ENCODE measurements around the gene NEDD4L. TPM values are rescaled to one million over a fixed set of nuclear protein-coding genes. Genes with fewer than 3 reads are reported as not detected.

The NEDD4L gene
- total RNA-seq, 1 donor from 2014 or later = 93.9 TPM

DNA sequence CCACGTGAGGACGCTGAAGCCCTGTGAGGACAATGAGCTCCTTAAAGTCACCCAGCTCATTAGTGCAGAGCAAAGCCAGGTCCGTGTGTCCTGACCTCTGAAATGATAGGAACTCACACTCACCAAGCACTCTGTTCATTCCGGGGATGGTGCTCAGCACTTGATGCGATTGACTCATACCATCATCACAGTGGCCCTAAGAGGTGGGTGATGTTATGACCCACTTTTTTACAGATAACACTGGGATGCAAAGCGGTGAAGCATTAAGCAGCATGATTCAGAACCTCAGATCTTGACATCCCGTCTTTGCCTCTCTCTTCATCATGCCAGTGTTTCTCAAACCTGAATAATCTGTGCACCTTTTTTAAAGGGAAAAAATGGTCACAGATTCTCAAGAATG, 350.0 kb downstream of the NEDD4L start:
- Histone ChIP-seq H3K9ac (ENCODE audit: low read length) (no peak overlapping the region), H4K20me1 (ENCODE audit: insufficient read depth, low read length) (peaks cover 5% of the 10 kb centered on the region), H3K4me1 (ENCODE audit: insufficient read depth, low read length) (peaks cover 17% of the 10 kb centered on the region), H3K27me3 (ENCODE audit: insufficient read depth, low read length) (no peaks in the 10 kb centered on the region), H3K4me3 (ENCODE audit: insufficient read depth, low read depth, low read length) (no peak overlapping the region), H2AFZ (ENCODE audit: low read depth, low read length) (no peak overlapping the region), H3K27ac (ENCODE audit: low read depth, low read length) (no peak overlapping the region), H3K36me3 (ENCODE audit: insufficient read depth, low read length) (peaks cover 52% of the 10 kb centered on the region), H3K9me3 (ENCODE audit: insufficient read depth, low read depth, low read length) (no peaks in the 10 kb centered on the region), H3K4me2 (ENCODE audit: low read length) (no peak overlapping the region), H3K79me2 (ENCODE audit: insufficient read depth, low read length) (no peaks in the 10 kb centered on the region)
- Mint-ChIP-seq H3K27me3 (ENCODE audit: low read depth, unreplicated experiment) (no peaks in the 10 kb centered on the region), H3K9me3 (ENCODE audit: unreplicated experiment) (no peaks in the 10 kb centered on the region), H3K27ac (ENCODE audit: unreplicated experiment) (no peak overlapping the region), H3K36me3 (ENCODE audit: low read depth, unreplicated experiment) (peaks cover 27% of the 10 kb centered on the region), H3K4me1 (ENCODE audit: low read depth, unreplicated experiment) (peaks cover 17% of the 10 kb centered on the region), H3K4me3 (ENCODE audit: unreplicated experiment) (no peak overlapping the region)
- TF ChIP-seq EZH2 (IDR thresholded peaks at IDR 0.05; ENCODE audit: insufficient read depth, low read length) = no peak
- TF ChIP-seq, protein P1, sequence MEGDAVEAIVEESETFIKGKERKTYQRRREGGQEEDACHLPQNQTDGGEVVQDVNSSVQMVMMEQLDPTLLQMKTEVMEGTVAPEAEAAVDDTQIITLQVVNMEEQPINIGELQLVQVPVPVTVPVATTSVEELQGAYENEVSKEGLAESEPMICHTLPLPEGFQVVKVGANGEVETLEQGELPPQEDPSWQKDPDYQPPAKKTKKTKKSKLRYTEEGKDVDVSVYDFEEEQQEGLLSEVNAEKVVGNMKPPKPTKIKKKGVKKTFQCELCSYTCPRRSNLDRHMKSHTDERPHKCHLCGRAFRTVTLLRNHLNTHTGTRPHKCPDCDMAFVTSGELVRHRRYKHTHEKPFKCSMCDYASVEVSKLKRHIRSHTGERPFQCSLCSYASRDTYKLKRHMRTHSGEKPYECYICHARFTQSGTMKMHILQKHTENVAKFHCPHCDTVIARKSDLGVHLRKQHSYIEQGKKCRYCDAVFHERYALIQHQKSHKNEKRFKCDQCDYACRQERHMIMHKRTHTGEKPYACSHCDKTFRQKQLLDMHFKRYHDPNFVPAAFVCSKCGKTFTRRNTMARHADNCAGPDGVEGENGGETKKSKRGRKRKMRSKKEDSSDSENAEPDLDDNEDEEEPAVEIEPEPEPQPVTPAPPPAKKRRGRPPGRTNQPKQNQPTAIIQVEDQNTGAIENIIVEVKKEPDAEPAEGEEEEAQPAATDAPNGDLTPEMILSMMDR (IDR thresholded peaks at IDR 0.05; ENCODE audit: insufficient read depth, low read depth, low read length) = no peak
- DNase-seq (ENCODE audit: low read depth) (peak; percentile 76), FAIRE-seq (no peak)

DNA sequence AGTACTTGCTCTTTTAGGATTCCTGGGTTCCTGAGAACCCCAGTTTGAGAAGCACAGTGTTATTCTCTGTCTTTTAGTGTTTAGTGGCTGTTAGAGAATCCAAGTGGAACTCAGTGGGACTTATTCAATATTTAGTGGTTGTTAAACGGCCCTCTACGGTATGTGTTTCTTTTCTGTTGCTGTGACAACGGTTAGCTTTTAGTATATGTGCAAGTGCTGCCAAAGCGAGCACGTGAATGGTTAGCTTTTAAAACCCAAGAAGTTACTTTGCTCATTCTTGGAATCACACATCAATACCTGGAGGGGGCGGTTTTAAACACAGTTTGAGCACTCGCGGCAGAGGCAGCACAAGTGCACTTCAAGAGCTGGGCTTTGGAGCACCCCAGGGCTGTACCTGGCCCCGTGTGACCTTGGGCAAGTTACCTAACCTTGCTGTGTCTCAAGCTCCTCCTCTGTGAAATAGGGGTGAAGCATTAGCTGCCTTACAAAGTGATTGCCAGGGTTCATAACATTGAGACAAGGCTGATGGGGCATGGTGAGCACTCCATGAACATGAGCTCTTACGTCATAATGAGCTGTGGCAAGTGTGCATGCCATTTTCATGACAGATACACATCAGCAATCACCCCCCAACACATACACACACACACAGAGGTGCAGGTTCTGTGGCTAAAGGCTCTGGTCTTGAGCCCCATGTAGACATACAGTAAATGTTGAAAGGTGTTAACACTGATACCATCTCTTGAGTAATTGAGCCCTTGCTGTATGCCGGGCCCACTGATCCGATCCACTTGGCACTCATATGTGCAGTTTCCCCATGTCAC, 350.8 kb downstream of the NEDD4L start:
- Histone ChIP-seq H3K27me3 (ENCODE audit: insufficient read depth, low read length) (no peaks in the 10 kb centered on the region), H3K9me3 (ENCODE audit: insufficient read depth, low read depth, low read length) (no peaks in the 10 kb centered on the region), H3K9ac (ENCODE audit: low read length) (no peak overlapping the region), H4K20me1 (ENCODE audit: insufficient read depth, low read length) (peaks cover 5% of the 10 kb centered on the region), H3K4me3 (ENCODE audit: insufficient read depth, low read depth, low read length) (no peak overlapping the region), H2AFZ (ENCODE audit: low read depth, low read length) (no peak overlapping the region), H3K79me2 (ENCODE audit: insufficient read depth, low read length) (no peaks in the 10 kb centered on the region), H3K36me3 (ENCODE audit: insufficient read depth, low read length) (peaks cover 49% of the 10 kb centered on the region), H3K27ac (ENCODE audit: low read depth, low read length) (no peak overlapping the region), H3K4me1 (ENCODE audit: insufficient read depth, low read length) (peaks cover 17% of the 10 kb centered on the region), H3K4me2 (ENCODE audit: low read length) (no peak overlapping the region)
- Mint-ChIP-seq H3K4me1 (ENCODE audit: low read depth, unreplicated experiment) (peaks cover 17% of the 10 kb centered on the region), H3K4me3 (ENCODE audit: unreplicated experiment) (no peak overlapping the region), H3K36me3 (ENCODE audit: low read depth, unreplicated experiment) (peaks cover 23% of the 10 kb centered on the region), H3K9me3 (ENCODE audit: unreplicated experiment) (no peaks in the 10 kb centered on the region), H3K27me3 (ENCODE audit: low read depth, unreplicated experiment) (no peaks in the 10 kb centered on the region), H3K27ac (ENCODE audit: unreplicated experiment) (no peak overlapping the region)
- no peak for DNase-seq (ENCODE audit: low read depth)
- FAIRE-seq = no peak
- TF ChIP-seq, protein P1 (IDR thresholded peaks at IDR 0.05; ENCODE audit: insufficient read depth, low read depth, low read length) = no peak
- no peak for TF ChIP-seq EZH2 (IDR thresholded peaks at IDR 0.05; ENCODE audit: insufficient read depth, low read length)

DNA sequence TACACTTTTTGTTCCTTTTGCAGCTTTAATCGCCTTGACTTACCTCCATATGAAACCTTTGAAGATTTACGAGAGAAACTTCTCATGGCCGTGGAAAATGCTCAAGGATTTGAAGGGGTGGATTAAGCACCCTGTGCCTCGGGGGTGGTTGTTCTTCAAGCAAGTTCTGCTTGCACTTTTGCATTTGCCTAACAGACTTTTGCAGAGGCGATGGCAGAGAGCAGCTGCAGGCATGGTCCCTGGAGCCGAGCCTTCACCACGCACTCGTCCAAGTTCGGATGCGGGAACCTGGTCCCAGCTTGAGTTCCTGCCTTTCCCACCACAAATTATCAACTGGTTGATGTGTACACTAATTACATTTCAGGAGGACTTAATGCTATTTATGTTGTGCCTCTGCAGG, 352.1 kb downstream of the NEDD4L start:
- Mint-ChIP-seq H3K27me3 (ENCODE audit: low read depth, unreplicated experiment) (no peaks in the 10 kb centered on the region), H3K36me3 (ENCODE audit: low read depth, unreplicated experiment) (peaks cover 19% of the 10 kb centered on the region), H3K4me1 (ENCODE audit: low read depth, unreplicated experiment) (peaks cover 15% of the 10 kb centered on the region), H3K27ac (ENCODE audit: unreplicated experiment) (no peak overlapping the region), H3K4me3 (ENCODE audit: unreplicated experiment) (no peak overlapping the region), H3K9me3 (ENCODE audit: unreplicated experiment) (no peaks in the 10 kb centered on the region)
- Histone ChIP-seq H3K27me3 (ENCODE audit: insufficient read depth, low read length) (no peaks in the 10 kb centered on the region), H3K9me3 (ENCODE audit: insufficient read depth, low read depth, low read length) (no peaks in the 10 kb centered on the region), H3K36me3 (ENCODE audit: insufficient read depth, low read length) (peaks cover 38% of the 10 kb centered on the region), H3K79me2 (ENCODE audit: insufficient read depth, low read length) (no peaks in the 10 kb centered on the region), H3K4me1 (ENCODE audit: insufficient read depth, low read length) (peaks cover 17% of the 10 kb centered on the region), H3K4me3 (ENCODE audit: insufficient read depth, low read depth, low read length) (no peak overlapping the region), H3K27ac (ENCODE audit: low read depth, low read length) (no peak overlapping the region), H3K4me2 (ENCODE audit: low read length) (no peak overlapping the region), H2AFZ (ENCODE audit: low read depth, low read length) (no peak overlapping the region), H4K20me1 (ENCODE audit: insufficient read depth, low read length) (peaks cover 5% of the 10 kb centered on the region), H3K9ac (ENCODE audit: low read length) (no peak overlapping the region)
- DNase-seq (ENCODE audit: low read depth) = no peak
- TF ChIP-seq EZH2 (IDR thresholded peaks at IDR 0.05; ENCODE audit: insufficient read depth, low read length) = no peak
- TF ChIP-seq, protein P1 (IDR thresholded peaks at IDR 0.05; ENCODE audit: insufficient read depth, low read depth, low read length) = no peak
- FAIRE-seq = no peak
